Epithelial cell of proximal tubule (primary cell): ENCODE measurements around the gene RASA3. TPM values are rescaled to one million over a fixed set of nuclear protein-coding genes. Genes with fewer than 3 reads are reported as not detected.
A peak's percentile ranks its signal among the peaks of the same experiment; 100 is the strongest.

Experiments
- DNase-seq: peaks from one replicate; pipeline ENCODE4 v3.0.0-alpha.2; 2011; ENCODE audit warnings: low read depth
- H3K4me3 ChIP-seq: 2 replicates; pipeline ENCODE4 v1.5.1; 2011; ENCODE audit warnings: low read depth, mild to moderate bottlenecking, low read length
- CTCF ChIP-seq: conservative IDR thresholded peaks from 2 replicates; pipeline ENCODE4 v1.5.1; 2012; ENCODE audit warnings: low read depth, mild to moderate bottlenecking, low read length
- total RNA-seq: library from RNA; depleted of rRNA; stranded (reverse); fragments of >200 nt; gene quantifications from 2 replicates; pipeline ENCODE4 v1.2.3, GENCODE V29; 2015

Gene RASA3
- total RNA-seq, 1 donor from 2014 or later: 25.7 TPM

- DNase-seq: no peak
- no peak overlapping the region for H3K4me3 ChIP-seq
- no peak for TF ChIP-seq CTCF
Observed at GRCh38 chr13:114025405-114025713, 107.1 kb downstream of the RASA3 start.

- no peak for DNase-seq
- no peak overlapping the region for H3K4me3 ChIP-seq
- TF ChIP-seq CTCF: no peak
Observed at GRCh38 chr13:114024603-114025404, 107.6 kb downstream of the RASA3 start.

- no peak for DNase-seq
- H3K4me3 ChIP-seq: no peak overlapping the region
- peak; percentile 4 for TF ChIP-seq CTCF
Observed at GRCh38 chr13:114023716-114024602, 108.5 kb downstream of the RASA3 start.

- TF ChIP-seq CTCF: no peak
- H3K4me3 ChIP-seq: no peak overlapping the region
- no peak for DNase-seq
Observed at GRCh38 chr13:114022876-114023275, 109.5 kb downstream of the RASA3 start.

- no peak for DNase-seq
- no peak for TF ChIP-seq CTCF
- no peak overlapping the region for H3K4me3 ChIP-seq
Observed at GRCh38 chr13:114022309-114022669, 110.1 kb downstream of the RASA3 start.

- no peak for TF ChIP-seq CTCF
- H3K4me3 ChIP-seq: no peak overlapping the region
- no peak for DNase-seq
Observed at GRCh38 chr13:114021464-114022308, 110.7 kb downstream of the RASA3 start.
